Measurements from ENCODE around the gene USP36. TPM values are rescaled to one million over a fixed set of nuclear protein-coding genes. Genes with fewer than 3 reads are reported as not detected.

Gene USP36
- total and polyA plus RNA-seq, 4 donors, result 22.2 to 61.5 (median 44.9) TPM

DNA sequence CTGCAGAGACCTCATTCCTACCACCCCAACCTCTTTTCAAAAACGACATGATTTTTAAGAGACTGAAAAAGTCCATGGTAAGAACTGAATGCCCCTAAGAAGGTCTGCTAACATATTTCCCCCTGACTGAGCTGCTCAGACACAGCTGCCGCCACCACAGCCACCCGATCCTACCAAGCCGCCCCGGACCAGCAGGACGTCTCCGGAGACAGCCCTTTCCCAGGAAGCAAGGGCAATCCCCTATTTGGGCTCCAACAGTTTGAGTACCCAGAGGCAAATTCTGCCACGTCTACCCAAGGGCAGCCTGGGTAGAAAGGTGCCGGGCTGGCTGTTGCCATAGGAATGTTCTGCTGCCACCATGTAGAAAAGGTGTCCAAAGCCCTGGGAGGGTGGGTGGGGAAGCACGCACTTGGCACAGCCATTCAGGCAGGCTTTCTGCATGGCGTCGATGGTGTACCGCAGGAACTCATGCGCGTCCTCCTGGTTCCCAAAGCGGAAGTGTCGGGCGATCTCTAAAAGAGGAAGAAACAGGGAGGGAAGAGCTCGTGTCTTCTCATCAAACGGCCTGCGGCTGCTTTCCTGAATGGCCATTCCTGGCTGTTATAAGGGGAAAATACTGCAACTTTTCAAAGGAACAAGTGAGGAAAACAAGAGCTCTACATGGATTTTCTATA, 13.6 kb downstream of the USP36 start:
- Histone ChIP-seq H3K4me1 (ENCODE audit: control insufficient read depth in 5 of 5, insufficient read depth in 5 of 5, low read length in 5 of 5) (no peaks in the 10 kb centered on the region), H3K27me3 (ENCODE audit: control insufficient read depth in 3 of 3, insufficient read depth in 3 of 3, low read length in 2 of 3) (no peaks in the 10 kb centered on the region), H3K9ac (ENCODE audit: insufficient read depth in 1 of 2, low read length in 2 of 2) (no peak overlapping the region), H3K4me3 (no peak overlapping the region), H3K9me3 (ENCODE audit: control insufficient read depth in 4 of 4, insufficient read depth in 3 of 4, low read length in 3 of 4) (no peaks in the 10 kb centered on the region), H3K27ac (ENCODE audit: low read depth in 1 of 2, low read length in 1 of 2) (peak overlapping the region in 1 of 2 donors; percentile 46), H3K36me3 (ENCODE audit: control insufficient read depth in 4 of 4, insufficient read depth in 4 of 4, low read length in 4 of 4) (peaks cover 28 to 60% (median 43%) of the 10 kb centered on the region in 4 donors)
- WGBS, 2 donors, result 63 to 80% methylated on average over 21 of the region's 21 CpGs
- TF ChIP-seq, protein P1, sequence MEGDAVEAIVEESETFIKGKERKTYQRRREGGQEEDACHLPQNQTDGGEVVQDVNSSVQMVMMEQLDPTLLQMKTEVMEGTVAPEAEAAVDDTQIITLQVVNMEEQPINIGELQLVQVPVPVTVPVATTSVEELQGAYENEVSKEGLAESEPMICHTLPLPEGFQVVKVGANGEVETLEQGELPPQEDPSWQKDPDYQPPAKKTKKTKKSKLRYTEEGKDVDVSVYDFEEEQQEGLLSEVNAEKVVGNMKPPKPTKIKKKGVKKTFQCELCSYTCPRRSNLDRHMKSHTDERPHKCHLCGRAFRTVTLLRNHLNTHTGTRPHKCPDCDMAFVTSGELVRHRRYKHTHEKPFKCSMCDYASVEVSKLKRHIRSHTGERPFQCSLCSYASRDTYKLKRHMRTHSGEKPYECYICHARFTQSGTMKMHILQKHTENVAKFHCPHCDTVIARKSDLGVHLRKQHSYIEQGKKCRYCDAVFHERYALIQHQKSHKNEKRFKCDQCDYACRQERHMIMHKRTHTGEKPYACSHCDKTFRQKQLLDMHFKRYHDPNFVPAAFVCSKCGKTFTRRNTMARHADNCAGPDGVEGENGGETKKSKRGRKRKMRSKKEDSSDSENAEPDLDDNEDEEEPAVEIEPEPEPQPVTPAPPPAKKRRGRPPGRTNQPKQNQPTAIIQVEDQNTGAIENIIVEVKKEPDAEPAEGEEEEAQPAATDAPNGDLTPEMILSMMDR (IDR thresholded peaks at IDR 0.05; ENCODE audit: control extremely low read depth, extremely low read depth), result no peak
- no peak for DNase-seq
- ATAC-seq (ENCODE audit: insufficient read depth, low FRiP score), result no peak

DNA sequence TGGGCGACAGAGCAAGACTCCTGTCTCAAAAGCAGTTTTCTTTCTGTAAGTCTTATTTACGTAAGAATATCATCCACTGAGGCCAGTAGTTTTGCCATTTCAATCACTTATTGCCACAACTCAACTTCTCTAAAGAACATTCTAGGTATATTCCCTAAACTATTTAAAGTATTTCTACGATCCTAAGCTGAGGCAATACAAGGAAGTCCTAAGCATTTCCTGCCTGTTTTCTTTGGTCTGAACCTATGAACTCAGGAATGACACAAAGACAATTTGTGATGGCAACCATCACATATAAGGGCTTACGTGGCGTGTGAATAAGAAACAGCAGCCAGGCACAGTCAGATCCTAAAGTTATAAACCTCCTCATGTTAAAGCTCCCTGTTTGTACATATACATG, 14.2 kb downstream of the USP36 start:
- 53 to 71% methylated on average over 5 of the region's 5 CpGs for WGBS, 2 donors
- no peak for ATAC-seq (ENCODE audit: insufficient read depth, low FRiP score)
- no peak overlapping the region for H3K27ac ChIP-seq (ENCODE audit: low read depth in 1 of 2, low read length in 1 of 2)

DNA sequence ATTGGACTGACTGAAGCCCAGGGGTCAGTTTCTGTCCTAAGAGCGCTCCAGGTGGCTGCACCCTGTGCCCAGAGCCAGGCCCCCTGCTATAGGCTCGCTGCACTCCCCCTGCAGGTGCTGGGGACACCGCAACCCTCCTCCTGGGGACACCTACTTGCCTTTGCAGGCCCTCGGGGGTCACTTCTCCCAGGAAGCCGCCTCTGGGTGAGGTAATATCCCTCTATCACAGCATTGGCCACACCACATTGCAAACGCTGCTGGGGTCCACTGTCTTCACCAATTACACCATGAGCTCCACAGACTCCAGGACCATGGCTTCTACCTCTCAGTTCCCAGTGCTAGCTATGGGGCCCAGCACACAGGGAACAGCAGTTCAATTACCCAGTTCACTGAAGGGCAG, 14.9 kb downstream of the USP36 start:
- Histone ChIP-seq H3K9me3 (ENCODE audit: control insufficient read depth in 4 of 4, insufficient read depth in 3 of 4, low read length in 3 of 4) (no peaks in the 10 kb centered on the region), H3K27me3 (ENCODE audit: control insufficient read depth in 3 of 3, insufficient read depth in 3 of 3, low read length in 2 of 3) (no peaks in the 10 kb centered on the region), H3K9ac (ENCODE audit: insufficient read depth in 1 of 2, low read length in 2 of 2) (no peak overlapping the region), H3K4me3 (no peak overlapping the region), H3K36me3 (ENCODE audit: control insufficient read depth in 4 of 4, insufficient read depth in 4 of 4, low read length in 4 of 4) (peaks cover 35 to 62% (median 41%) of the 10 kb centered on the region in 4 donors), H3K4me1 (ENCODE audit: control insufficient read depth in 5 of 5, insufficient read depth in 5 of 5, low read length in 5 of 5) (no peaks in the 10 kb centered on the region), H3K27ac (ENCODE audit: low read depth in 1 of 2, low read length in 1 of 2) (no peak overlapping the region)
- WGBS, 2 donors, result 71 to 93% methylated on average over 6 of the region's 6 CpGs
- ATAC-seq (ENCODE audit: insufficient read depth, low FRiP score) (no peak), DNase-seq (no peak)
- TF ChIP-seq, protein P1 (IDR thresholded peaks at IDR 0.05; ENCODE audit: control extremely low read depth, extremely low read depth), result no peak

More for the DNA sequence above, 14.2 kb downstream of the USP36 start:
- TF ChIP-seq, protein P1 (IDR thresholded peaks at IDR 0.05; ENCODE audit: control extremely low read depth, extremely low read depth), result no peak
- Histone ChIP-seq H3K36me3 (ENCODE audit: control insufficient read depth in 4 of 4, insufficient read depth in 4 of 4, low read length in 4 of 4) (peaks cover 32 to 61% (median 44%) of the 10 kb centered on the region in 4 donors), H3K27me3 (ENCODE audit: control insufficient read depth in 3 of 3, insufficient read depth in 3 of 3, low read length in 2 of 3) (no peaks in the 10 kb centered on the region), H3K9ac (ENCODE audit: insufficient read depth in 1 of 2, low read length in 2 of 2) (no peak overlapping the region), H3K9me3 (ENCODE audit: control insufficient read depth in 4 of 4, insufficient read depth in 3 of 4, low read length in 3 of 4) (no peaks in the 10 kb centered on the region), H3K4me3 (no peak overlapping the region), H3K4me1 (ENCODE audit: control insufficient read depth in 5 of 5, insufficient read depth in 5 of 5, low read length in 5 of 5) (no peaks in the 10 kb centered on the region)
- DNase-seq, result no peak
